ENCODE measurements around the gene TECPR2. TPM values are rescaled to one million over a fixed set of nuclear protein-coding genes. Genes with fewer than 3 reads are reported as not detected.

TECPR2 gene
- total and polyA plus RNA-seq, 2 experiments from 2014 or later, result 9.5 to 20.1 TPM

- no peaks in the 10 kb centered on the region for H4K20me1 ChIP-seq (ENCODE audit: insufficient read depth, poor library complexity, severe bottlenecking)
- WGBS (ENCODE audit: low lambda C conversion rate, missing lambda C conversion rate), result 71% methylated on average over 2 of the region's 2 CpGs
- H3K4me3 ChIP-seq, result no peak overlapping the region
- H3K36me3 ChIP-seq (replicated peaks; ENCODE audit: insufficient read depth, low read depth), result no peaks in the 10 kb centered on the region
- H3K9me2 ChIP-seq (replicated peaks; ENCODE audit: insufficient read depth), result no peaks in the 10 kb centered on the region
- no peak for DNase-seq (ENCODE audit: low spot score)
- TF ChIP-seq EZH2phosphoT487 (IDR thresholded peaks at IDR 0.05; ENCODE audit: low read depth, severe bottlenecking, unreplicated experiment) (no peak), CTCF (IDR thresholded peaks at IDR 0.05; ENCODE audit: poor library complexity) (no peak), EZH2 (IDR thresholded peaks at IDR 0.05; ENCODE audit: borderline replicate concordance) (no peak)
- H3K4me1 ChIP-seq (ENCODE audit: insufficient read depth), result no peaks in the 10 kb centered on the region
- no peaks in the 10 kb centered on the region for H3K27me3 ChIP-seq
- H3K4me2 ChIP-seq, result no peak overlapping the region
- no peaks in the 10 kb centered on the region for H3K9me3 ChIP-seq (ENCODE audit: low read depth)
- no peak overlapping the region for H2AFZ ChIP-seq
- no peak overlapping the region for H3K27ac ChIP-seq
- H3K79me2 ChIP-seq, result no peaks in the 10 kb centered on the region
Observed at GRCh38 chr14:102457509-102457908, 94.8 kb downstream of the TECPR2 start.

GRCh38 chr14:102461490-102462338 is 99.0 kb downstream of the TECPR2 start:
- Histone ChIP-seq H3K9me3 (ENCODE audit: low read depth) (no peaks in the 10 kb centered on the region), H3K36me3 (replicated peaks; ENCODE audit: insufficient read depth, low read depth) (no peaks in the 10 kb centered on the region), H4K20me1 (ENCODE audit: insufficient read depth, poor library complexity, severe bottlenecking) (no peaks in the 10 kb centered on the region), H3K27me3 (no peaks in the 10 kb centered on the region), H3K27ac (no peak overlapping the region), H3K4me3 (no peak overlapping the region), H3K79me2 (no peaks in the 10 kb centered on the region), H3K9me2 (replicated peaks; ENCODE audit: insufficient read depth) (no peaks in the 10 kb centered on the region), H2AFZ (no peak overlapping the region), H3K4me2 (no peak overlapping the region), H3K4me1 (ENCODE audit: insufficient read depth) (peaks cover 11% of the 10 kb centered on the region)
- no peak for TF ChIP-seq EZH2 (IDR thresholded peaks at IDR 0.05; ENCODE audit: borderline replicate concordance)
- no peak for TF ChIP-seq CTCF (IDR thresholded peaks at IDR 0.05; ENCODE audit: poor library complexity)
- no peak for TF ChIP-seq EZH2phosphoT487 (IDR thresholded peaks at IDR 0.05; ENCODE audit: low read depth, severe bottlenecking, unreplicated experiment)
- 95% methylated on average over 14 of the region's 14 CpGs for WGBS (ENCODE audit: low lambda C conversion rate, missing lambda C conversion rate)
- DNase-seq (ENCODE audit: low spot score), result no peak

DNA sequence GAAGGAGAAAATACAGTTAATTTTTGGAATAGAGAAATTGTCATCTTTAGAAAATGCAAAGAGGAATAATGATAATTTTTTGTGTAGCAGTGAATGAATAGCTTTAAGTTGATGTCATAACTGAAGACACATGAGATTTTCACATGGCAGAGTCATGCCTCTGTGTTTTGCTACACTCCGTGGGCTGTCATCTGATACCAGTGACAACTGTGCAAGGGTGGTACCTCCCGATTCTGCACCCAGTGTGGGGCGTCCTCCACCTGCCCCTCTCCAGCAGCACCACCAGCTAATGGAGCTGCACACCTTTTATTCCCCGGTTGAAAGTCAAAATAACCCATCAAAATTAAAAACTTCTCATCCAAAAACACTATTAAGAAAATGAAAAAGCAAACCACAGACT is 99.7 kb downstream of the TECPR2 start:
- Histone ChIP-seq H3K27ac (no peak overlapping the region), H3K79me2 (no peaks in the 10 kb centered on the region), H3K9me3 (ENCODE audit: low read depth) (no peaks in the 10 kb centered on the region), H3K4me2 (no peak overlapping the region), H3K9me2 (replicated peaks; ENCODE audit: insufficient read depth) (no peaks in the 10 kb centered on the region), H4K20me1 (ENCODE audit: insufficient read depth, poor library complexity, severe bottlenecking) (no peaks in the 10 kb centered on the region), H3K4me3 (no peak overlapping the region), H3K4me1 (ENCODE audit: insufficient read depth) (peaks cover 11% of the 10 kb centered on the region), H2AFZ (no peak overlapping the region), H3K36me3 (replicated peaks; ENCODE audit: insufficient read depth, low read depth) (no peaks in the 10 kb centered on the region), H3K27me3 (no peaks in the 10 kb centered on the region)
- DNase-seq (ENCODE audit: low spot score), result no peak
- TF ChIP-seq EZH2 (IDR thresholded peaks at IDR 0.05; ENCODE audit: borderline replicate concordance) (no peak), EZH2phosphoT487 (IDR thresholded peaks at IDR 0.05; ENCODE audit: low read depth, severe bottlenecking, unreplicated experiment) (no peak), CTCF (IDR thresholded peaks at IDR 0.05; ENCODE audit: poor library complexity) (no peak)
- 95% methylated on average over 4 of the region's 4 CpGs for WGBS (ENCODE audit: low lambda C conversion rate, missing lambda C conversion rate)
